Activated naive CD8-positive, alpha-beta T cell treated with anti-CD3 and anti-CD28 coated beads for 36 hours (primary cell): Measurements from ENCODE around the gene CST11. TPM values are rescaled to one million over a fixed set of nuclear protein-coding genes. Genes with fewer than 3 reads are reported as not detected.
"Not testable (repeated sequence)": the region's sequence is repeated elsewhere in the genome, so short reads cannot be mapped to it uniquely, and the experiment has no call there.

ENCODE experiments used
- DNase-seq: peaks from one replicate; pipeline ENCODE4 v3.0.0; 2021
- H3K27ac Mint-ChIP-seq: one replicate; pipeline ENCODE4 v1.8.0; 2022; ENCODE audit warnings: mild to moderate bottlenecking, moderate library complexity, mixed read lengths
- H3K27me3 Mint-ChIP-seq: one replicate; pipeline ENCODE4 v1.8.0; 2022; ENCODE audit warnings: mild to moderate bottlenecking, mixed read lengths
- H3K36me3 Mint-ChIP-seq: one replicate; pipeline ENCODE4 v1.8.0; 2021; ENCODE audit warnings: mild to moderate bottlenecking, mixed read lengths
- H3K4me1 Mint-ChIP-seq: one replicate; pipeline ENCODE4 v1.8.0; 2021; ENCODE audit warnings: mixed read lengths
- H3K4me3 Mint-ChIP-seq: one replicate; pipeline ENCODE4 v1.8.0; 2022; ENCODE audit warnings: mild to moderate bottlenecking, moderate library complexity, mixed read lengths
- H3K9me3 Mint-ChIP-seq: one replicate; pipeline ENCODE4 v1.8.0; 2022; ENCODE audit warnings: mixed read lengths
- total RNA-seq, 2 experiments: library from RNA; stranded (reverse); gene quantifications; one replicate each; pipeline ENCODE4 v1.2.3, GENCODE V29; 2021

CST11 gene
- total RNA-seq, 2 experiments from 2014 or later = not detected

DNA sequence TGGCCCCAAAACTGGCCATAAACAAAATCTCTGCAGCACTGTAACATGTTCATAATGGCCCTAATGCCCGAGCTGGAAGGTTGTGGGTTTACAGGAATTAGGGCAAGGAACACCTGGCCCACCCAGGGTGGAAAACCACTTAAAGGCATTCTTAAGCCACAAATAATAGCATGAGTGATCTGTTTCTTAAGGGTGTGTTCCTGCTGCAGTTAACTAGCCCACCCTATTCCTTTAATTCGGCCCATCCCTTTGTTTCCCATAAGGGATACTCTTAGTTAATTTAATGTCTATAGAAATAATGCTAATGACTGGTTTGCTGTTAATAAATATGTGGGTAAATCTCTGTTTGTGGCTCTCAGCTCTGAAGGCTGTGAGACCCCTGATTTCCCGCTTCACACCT lies 14.3 kb upstream of the CST11 start:
- not testable (repeated sequence) for H3K27me3 Mint-ChIP-seq, H3K4me3 Mint-ChIP-seq, H3K4me1 Mint-ChIP-seq, DNase-seq, H3K27ac Mint-ChIP-seq, H3K36me3 Mint-ChIP-seq
- H3K9me3 Mint-ChIP-seq = peaks cover 19% of the 10 kb centered on the region

DNA sequence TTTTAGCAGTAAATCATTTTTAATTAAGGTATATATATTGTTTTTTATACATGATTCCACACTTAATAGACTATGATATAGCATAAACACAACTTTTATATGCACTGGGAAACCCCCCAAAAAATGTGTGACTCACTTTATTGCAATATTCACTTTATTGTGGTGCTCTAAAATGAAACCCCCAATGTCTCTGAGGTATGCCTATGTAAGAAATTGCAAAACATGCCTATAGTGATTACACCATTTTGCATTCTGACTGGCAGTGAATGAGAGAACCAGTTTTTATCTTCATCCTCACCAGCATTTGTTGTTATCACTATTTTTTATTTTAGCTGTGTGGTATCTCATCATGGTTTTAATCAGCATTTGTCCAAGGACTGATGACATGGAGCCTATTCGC lies 8.5 kb upstream of the CST11 start:
- peaks cover 3% of the 10 kb centered on the region for H3K27me3 Mint-ChIP-seq
- DNase-seq = no peak
- peaks cover 7% of the 10 kb centered on the region for H3K9me3 Mint-ChIP-seq
- H3K36me3 Mint-ChIP-seq = no peaks in the 10 kb centered on the region
- peaks cover 9% of the 10 kb centered on the region for H3K4me1 Mint-ChIP-seq
- H3K27ac Mint-ChIP-seq = no peak overlapping the region
- H3K4me3 Mint-ChIP-seq = no peak overlapping the region

DNA sequence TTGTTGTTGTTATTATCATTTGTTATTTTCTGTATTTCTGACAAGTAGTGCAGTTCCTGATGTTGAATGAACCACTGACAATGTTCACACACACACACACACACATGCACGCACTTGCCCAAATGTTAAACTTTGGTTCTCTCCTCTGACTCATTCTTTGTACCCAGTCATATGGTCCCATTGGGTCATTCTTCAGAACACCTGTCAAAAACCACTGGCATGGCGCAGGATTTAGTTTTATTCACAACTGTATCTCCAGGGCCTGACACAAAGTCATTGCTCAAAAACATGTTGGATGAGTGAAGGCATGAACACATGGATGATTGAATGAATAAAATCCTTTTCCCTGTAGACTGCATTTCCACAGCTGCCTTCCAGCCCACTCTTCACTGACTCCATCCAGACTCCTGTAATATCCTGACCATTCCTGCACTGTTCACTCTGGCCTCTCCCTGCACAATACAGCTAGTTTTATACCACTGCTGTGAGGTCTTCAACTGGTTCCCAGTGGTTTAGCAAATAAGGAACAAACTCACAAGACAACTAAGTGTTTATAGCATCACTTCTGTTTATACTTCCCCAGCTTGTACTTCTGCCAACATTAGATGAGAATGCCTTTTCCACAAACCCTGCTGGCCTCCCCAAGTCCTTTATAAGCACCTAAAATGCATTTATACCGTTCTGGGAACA lies 6.9 kb upstream of the CST11 start:
- no peak overlapping the region for H3K4me3 Mint-ChIP-seq
- peaks cover 1% of the 10 kb centered on the region for H3K9me3 Mint-ChIP-seq
- peaks cover 3% of the 10 kb centered on the region for H3K27me3 Mint-ChIP-seq
- no peaks in the 10 kb centered on the region for H3K36me3 Mint-ChIP-seq
- H3K27ac Mint-ChIP-seq = no peak overlapping the region
- peaks cover 14% of the 10 kb centered on the region for H3K4me1 Mint-ChIP-seq
- DNase-seq = no peak

DNA sequence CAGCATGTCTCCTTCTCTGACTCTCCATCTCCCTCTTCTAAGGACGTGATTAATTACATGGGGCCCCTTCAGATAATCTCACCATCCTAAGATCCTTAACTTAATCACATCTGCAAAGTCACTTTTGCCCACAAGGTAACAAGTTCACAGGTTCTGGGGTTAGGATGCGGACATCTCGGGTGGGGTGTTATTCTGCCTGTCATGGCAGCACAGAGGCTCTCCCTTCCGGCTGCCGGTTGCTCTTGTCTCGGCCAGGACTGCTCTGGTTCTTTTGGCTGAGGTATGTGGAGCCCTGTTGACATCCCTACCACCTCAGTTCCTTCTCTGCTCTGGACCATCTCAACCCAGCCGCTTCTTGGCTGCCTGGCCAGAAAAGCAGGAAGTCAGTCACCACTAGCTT lies 4.2 kb upstream of the CST11 start:
- Mint-ChIP-seq H3K9me3 (no peaks in the 10 kb centered on the region), H3K4me3 (no peak overlapping the region), H3K4me1 (peaks cover 14% of the 10 kb centered on the region), H3K36me3 (no peaks in the 10 kb centered on the region), H3K27ac (no peak overlapping the region), H3K27me3 (no peaks in the 10 kb centered on the region)
- DNase-seq = no peak

DNA sequence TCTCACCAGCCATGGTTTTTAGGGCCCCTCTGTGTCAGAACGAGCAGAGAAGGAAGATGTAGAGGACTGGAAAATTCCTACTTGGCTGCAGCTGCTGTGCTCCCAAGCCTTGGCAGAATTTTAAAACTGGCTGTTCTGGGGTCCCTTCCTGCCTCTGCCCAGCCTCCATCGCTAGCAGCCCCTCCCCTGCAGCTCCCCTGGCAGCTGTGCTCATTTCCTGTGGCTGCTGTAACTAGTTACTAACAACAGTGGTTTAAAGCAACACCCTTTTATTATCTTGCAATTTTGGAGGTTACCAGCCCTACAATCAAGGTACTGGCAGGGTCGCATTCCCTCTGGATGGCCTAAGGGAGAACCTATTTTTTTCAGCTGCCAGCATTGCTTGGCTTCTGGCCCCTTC lies 3.7 kb upstream of the CST11 start:
- peaks cover 14% of the 10 kb centered on the region for H3K4me1 Mint-ChIP-seq
- H3K4me3 Mint-ChIP-seq = no peak overlapping the region
- no peaks in the 10 kb centered on the region for H3K27me3 Mint-ChIP-seq
- no peaks in the 10 kb centered on the region for H3K36me3 Mint-ChIP-seq
- no peak for DNase-seq
- no peak overlapping the region for H3K27ac Mint-ChIP-seq
- H3K9me3 Mint-ChIP-seq = no peaks in the 10 kb centered on the region

DNA sequence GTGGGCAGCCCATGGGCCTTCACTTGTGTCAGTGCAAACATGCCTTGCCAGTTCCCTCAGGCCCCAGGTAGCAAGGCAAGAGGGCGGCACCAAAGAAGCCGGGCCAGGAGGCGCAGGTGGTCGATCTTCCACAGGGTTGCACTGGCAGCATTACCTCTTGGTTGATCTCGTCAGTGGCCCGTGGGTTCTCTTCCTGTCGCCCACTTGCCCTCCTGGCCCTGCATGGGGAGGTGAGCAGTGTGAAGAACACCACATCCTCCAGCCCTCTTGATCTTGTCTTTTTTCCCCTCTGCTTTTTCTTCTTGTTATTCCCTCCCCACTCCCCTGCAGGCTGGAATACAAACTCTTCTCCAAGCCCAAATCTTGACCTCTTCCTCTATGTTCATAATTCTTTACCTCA lies 3.0 kb upstream of the CST11 start:
- H3K27ac Mint-ChIP-seq = no peak overlapping the region
- no peaks in the 10 kb centered on the region for H3K36me3 Mint-ChIP-seq
- no peak for DNase-seq
- no peaks in the 10 kb centered on the region for H3K27me3 Mint-ChIP-seq
- no peaks in the 10 kb centered on the region for H3K9me3 Mint-ChIP-seq
- no peak overlapping the region for H3K4me3 Mint-ChIP-seq
- peaks cover 11% of the 10 kb centered on the region for H3K4me1 Mint-ChIP-seq

DNA sequence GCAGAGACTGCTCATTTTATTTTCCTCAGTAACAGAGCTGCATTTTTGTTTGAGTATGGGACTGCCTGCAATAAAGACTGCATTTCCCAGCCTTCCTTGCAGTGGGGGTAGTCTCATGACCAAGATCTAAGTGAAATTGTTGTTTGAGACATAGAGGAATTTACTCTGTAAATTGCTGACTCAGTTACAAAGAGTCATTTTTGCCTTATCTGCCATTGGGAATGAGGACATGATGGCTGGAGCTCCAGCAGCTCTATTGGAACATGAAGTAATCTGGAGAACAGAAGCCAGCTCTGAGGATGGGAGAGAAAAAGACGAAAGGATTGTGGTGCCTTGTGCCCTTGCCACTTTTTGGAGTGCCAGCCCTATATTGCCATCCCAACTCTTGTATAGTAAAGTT lies 2.1 kb upstream of the CST11 start:
- H3K27ac Mint-ChIP-seq = no peak overlapping the region

GRCh38 chr20:23453549-23454543 lies 1.2 kb upstream of the CST11 start:
- Mint-ChIP-seq H3K9me3 (no peaks in the 10 kb centered on the region), H3K27me3 (no peaks in the 10 kb centered on the region), H3K27ac (no peak overlapping the region)

More for the DNA sequence above, 2.1 kb upstream of the CST11 start:
- DNase-seq = no peak
- Mint-ChIP-seq H3K4me1 (peaks cover 11% of the 10 kb centered on the region), H3K4me3 (no peak overlapping the region), H3K27me3 (no peaks in the 10 kb centered on the region), H3K36me3 (no peaks in the 10 kb centered on the region), H3K9me3 (no peaks in the 10 kb centered on the region)

DNA sequence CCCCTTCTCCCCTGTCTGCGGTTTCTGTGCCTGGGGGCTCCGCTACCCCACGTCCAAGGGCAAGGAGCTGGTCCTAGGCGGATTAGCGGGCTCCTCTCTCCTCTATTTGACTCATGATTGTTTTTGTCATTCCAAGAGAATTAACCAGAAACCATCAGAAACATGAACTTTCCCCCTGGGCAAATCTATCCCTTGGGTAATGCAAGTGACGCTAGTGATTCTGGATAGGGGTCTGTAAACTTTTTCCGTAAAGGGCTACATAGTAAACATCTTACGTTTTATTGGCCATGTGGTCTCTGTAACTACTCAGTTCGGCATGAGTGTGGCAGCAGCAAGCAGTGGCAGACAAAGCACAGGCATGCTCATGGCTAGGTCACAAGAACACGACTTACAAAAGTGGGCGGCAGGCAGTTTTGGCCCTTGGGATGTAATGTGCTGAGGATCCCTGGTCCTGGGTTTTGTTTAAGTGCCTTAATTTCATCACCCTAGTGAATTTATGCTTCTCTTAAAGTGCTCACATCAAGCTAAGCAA lies 654 bp downstream of the CST11 start:
- Mint-ChIP-seq H3K4me1 (peaks cover 16% of the 10 kb centered on the region), H3K27ac (no peak overlapping the region), H3K27me3 (no peaks in the 10 kb centered on the region), H3K9me3 (no peaks in the 10 kb centered on the region), H3K4me3 (no peak overlapping the region), H3K36me3 (no peaks in the 10 kb centered on the region)
- no peak for DNase-seq

More at GRCh38 chr20:23453549-23454543, 1.2 kb upstream of the CST11 start:
- Mint-ChIP-seq H3K4me1 (peaks cover 16% of the 10 kb centered on the region), H3K36me3 (no peaks in the 10 kb centered on the region), H3K4me3 (no peak overlapping the region)
- DNase-seq = no peak

GRCh38 chr20:23450877-23451276 lies 1.8 kb downstream of the CST11 start:
- H3K27me3 Mint-ChIP-seq = no peaks in the 10 kb centered on the region
- peaks cover 6% of the 10 kb centered on the region for H3K4me1 Mint-ChIP-seq
- DNase-seq = no peak
- no peak overlapping the region for H3K4me3 Mint-ChIP-seq
- H3K9me3 Mint-ChIP-seq = no peaks in the 10 kb centered on the region
- H3K36me3 Mint-ChIP-seq = no peaks in the 10 kb centered on the region
- no peak overlapping the region for H3K27ac Mint-ChIP-seq

GRCh38 chr20:23449421-23449820 lies 3.3 kb downstream of the CST11 start:
- Mint-ChIP-seq H3K36me3 (no peaks in the 10 kb centered on the region), H3K4me1 (peaks cover 4% of the 10 kb centered on the region), H3K27ac (no peak overlapping the region), H3K27me3 (no peaks in the 10 kb centered on the region), H3K4me3 (no peak overlapping the region), H3K9me3 (no peaks in the 10 kb centered on the region)
- DNase-seq = no peak

DNA sequence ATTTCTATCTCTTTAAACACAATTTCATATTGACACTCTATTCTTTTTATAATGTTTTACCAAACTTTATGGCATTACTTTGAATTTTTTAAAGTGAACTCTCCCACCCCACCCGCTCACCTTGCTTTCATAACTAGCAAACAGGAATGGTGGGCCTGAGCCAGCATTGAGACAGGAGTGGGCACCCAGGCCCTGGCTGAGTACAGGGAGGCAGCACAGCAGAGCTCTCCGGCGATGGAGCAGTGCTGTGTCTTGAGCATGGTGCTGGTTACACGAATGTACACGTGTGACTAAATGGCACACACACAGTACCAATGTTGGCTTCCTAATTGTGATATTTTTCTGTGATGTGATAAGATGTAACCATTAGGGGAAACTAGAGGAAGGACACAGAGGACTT lies 4.5 kb downstream of the CST11 start:
- H3K4me3 Mint-ChIP-seq = no peak overlapping the region
- no peak for DNase-seq
- H3K36me3 Mint-ChIP-seq = no peaks in the 10 kb centered on the region
- no peak overlapping the region for H3K27ac Mint-ChIP-seq
- peaks cover 4% of the 10 kb centered on the region for H3K4me1 Mint-ChIP-seq
- H3K9me3 Mint-ChIP-seq = no peaks in the 10 kb centered on the region
- H3K27me3 Mint-ChIP-seq = no peaks in the 10 kb centered on the region

GRCh38 chr20:23446505-23446904 lies 6.2 kb downstream of the CST11 start:
- peak; percentile 20 for DNase-seq
- no peak overlapping the region for H3K4me3 Mint-ChIP-seq
- H3K4me1 Mint-ChIP-seq = peaks cover 4% of the 10 kb centered on the region

GRCh38 chr20:23445596-23446217 lies 7.0 kb downstream of the CST11 start:
- Mint-ChIP-seq H3K9me3 (no peaks in the 10 kb centered on the region), H3K27me3 (no peaks in the 10 kb centered on the region), H3K4me1 (peaks cover 4% of the 10 kb centered on the region), H3K4me3 (no peak overlapping the region), H3K36me3 (no peaks in the 10 kb centered on the region), H3K27ac (no peak overlapping the region)
- DNase-seq = no peak

More at GRCh38 chr20:23446505-23446904, 6.2 kb downstream of the CST11 start:
- Mint-ChIP-seq H3K9me3 (no peaks in the 10 kb centered on the region), H3K27ac (no peak overlapping the region), H3K36me3 (no peaks in the 10 kb centered on the region), H3K27me3 (no peaks in the 10 kb centered on the region)

- H3K9me3 Mint-ChIP-seq = no peaks in the 10 kb centered on the region
- H3K36me3 Mint-ChIP-seq = no peaks in the 10 kb centered on the region
- H3K4me1 Mint-ChIP-seq = peaks cover 4% of the 10 kb centered on the region
- no peaks in the 10 kb centered on the region for H3K27me3 Mint-ChIP-seq
- H3K4me3 Mint-ChIP-seq = no peak overlapping the region
- no peak overlapping the region for H3K27ac Mint-ChIP-seq
- no peak for DNase-seq
Measured at GRCh38 chr20:23444859-23445258, 7.8 kb downstream of the CST11 start.
